GM03348 (cell line): ENCODE results near the gene PTPRN2.
"Not testable (repeated sequence)": the region's sequence is repeated elsewhere in the genome, so short reads cannot be mapped to it uniquely, and the experiment has no call there.

Experiments
- DNase-seq: peaks from one replicate; pipeline ENCODE4 v3.0.0; 2012; ENCODE audit warnings: low spot score

Gene PTPRN2

DNA sequence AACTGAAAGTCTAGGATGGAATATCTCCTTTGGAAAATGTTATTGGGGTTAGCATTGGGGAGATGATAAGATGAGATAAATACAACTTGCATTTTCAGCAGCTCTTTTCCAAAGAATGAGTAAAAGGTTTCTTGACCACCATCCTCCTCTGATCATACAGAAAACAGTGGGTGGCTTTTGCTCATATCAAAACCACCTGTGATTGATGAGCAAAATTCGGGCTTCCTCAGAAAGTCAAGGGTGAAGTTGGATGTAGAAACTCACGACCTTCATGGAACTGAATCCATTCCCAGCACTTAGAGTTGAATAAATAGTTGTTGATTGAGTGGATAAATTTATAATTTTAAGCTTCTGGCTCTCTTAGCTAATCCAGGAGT, 1092.5 kb downstream of the PTPRN2 start:
- DNase-seq = no peak

GRCh38 chr7:157494506-157495176, 1093.0 kb downstream of the PTPRN2 start:
- no peak for DNase-seq

DNA sequence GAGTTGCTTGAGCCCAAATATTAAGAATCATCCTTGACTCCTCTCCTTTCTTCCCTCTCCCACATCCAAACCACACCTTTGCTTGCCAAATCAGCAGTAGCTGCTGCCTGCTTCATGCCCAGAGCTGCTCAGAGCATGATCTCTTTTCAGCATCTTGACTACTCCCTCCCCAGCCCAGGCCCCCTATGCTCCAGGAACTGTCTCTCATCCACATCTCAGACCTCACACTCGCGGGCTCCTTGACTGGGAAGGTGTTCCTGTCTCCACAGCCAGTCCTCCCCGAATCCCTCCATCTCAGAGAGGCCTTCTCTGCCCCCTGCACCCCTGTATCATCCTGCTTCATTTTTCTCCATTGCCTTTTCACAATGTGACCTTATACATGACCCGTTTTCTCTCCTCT, 1093.8 kb downstream of the PTPRN2 start:
- DNase-seq = no peak

DNA sequence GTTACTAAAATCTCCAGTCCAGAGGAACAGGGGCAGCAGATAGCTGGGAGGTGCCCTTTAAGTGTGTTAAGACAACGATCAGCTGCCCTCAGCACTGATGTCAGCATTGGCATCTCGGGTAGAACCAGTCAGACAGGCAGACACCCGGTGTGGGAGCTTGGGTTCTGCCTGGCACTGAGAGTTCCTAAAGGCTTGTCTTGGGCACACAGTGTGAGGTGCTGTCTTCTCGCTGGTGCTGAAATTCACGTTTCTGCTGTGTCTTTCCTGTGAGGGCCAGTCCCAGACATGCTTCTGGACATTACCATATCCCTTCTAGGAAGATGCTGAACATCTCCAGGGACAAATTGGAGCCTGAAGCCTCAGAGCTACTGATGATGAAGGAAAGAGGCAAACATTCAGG, 1094.6 kb downstream of the PTPRN2 start:
- no peak for DNase-seq

DNA sequence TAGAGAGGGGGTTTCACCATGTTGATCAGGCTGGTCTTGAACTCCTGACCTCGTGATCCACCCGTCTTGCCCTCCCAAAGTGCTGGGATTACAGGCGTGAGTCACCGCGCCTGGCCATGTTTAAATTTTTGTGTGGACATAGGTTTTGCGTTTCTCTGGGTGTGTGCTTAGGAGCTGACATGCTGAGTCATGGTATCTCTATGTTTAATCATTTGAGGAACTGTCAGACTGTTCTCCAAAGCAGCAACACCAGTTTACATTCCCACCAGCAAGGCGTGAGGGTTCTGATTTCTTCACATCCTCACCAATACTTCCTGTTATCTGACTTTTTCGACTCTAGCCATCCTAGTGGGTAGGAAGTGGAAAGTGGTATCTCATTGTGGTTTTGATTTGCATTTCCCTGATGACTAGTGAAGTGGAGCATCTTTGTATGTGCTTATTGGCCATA, 1097.1 kb downstream of the PTPRN2 start:
- DNase-seq = no peak

DNA sequence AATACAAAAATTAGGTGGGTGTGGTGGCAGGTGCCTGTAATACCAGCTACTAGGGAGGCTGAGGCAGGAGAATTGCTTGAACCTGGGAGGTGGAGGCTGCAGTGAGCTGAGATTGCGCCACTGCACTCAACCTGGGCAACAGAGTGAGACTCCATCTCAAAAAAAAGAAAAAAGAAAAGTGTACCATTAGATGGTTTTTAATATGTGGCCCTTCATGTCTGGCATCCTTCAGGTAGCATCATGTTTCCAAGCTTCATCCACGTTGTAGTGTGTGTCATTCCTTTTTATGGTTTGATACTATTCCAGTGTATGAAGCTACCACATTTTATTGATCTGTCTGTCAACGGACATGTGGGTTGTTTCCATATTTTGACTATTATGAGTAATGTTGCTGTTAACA, 1097.8 kb downstream of the PTPRN2 start:
- not testable (repeated sequence) for DNase-seq
